Skin epidermis (tissue), 12 donors: ENCODE measurements around the gene AREG.

Experiments used
- H3K27ac ChIP-seq, 21 experiments: fragments of 200-600 bp; sonication (generic) in 11 of 21; one replicate each; pipeline ENCODE4 v1.5.0; 2020; ENCODE audit warnings: mild to moderate bottlenecking in 3 of 21, inconsistent platforms in 2 of 21, moderate library complexity in 2 of 21
- H3K4me3 ChIP-seq, 7 experiments: fragments of 200-600 bp; sonication (generic) in 2 of 7; one replicate each; pipeline ENCODE4 v1.5.0; 2020; ENCODE audit warnings: inconsistent platforms in 2 of 7, mild to moderate bottlenecking in 2 of 7, moderate library complexity in 1 of 7

Gene AREG

DNA sequence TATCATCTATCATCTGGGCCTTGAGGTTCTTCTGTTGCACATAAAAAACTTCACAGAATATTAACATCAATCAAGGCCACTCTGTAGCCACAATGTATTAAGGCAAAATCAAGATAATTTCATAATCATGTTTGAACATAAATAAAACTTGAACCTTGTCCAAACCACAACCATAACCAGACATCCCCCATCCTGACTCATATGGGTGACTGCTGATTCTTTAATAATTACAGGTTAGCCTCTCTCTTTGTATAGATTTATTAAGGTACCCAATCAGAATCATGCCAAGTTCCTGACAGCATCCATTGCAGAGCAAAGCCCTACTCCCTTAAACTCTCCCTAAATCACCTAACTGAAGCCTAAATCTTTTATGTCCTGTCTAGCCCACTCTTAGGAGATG is 16.7 kb upstream of the AREG start:
- Histone ChIP-seq H3K27ac (no peak overlapping the region), H3K4me3 (no peak overlapping the region)

DNA sequence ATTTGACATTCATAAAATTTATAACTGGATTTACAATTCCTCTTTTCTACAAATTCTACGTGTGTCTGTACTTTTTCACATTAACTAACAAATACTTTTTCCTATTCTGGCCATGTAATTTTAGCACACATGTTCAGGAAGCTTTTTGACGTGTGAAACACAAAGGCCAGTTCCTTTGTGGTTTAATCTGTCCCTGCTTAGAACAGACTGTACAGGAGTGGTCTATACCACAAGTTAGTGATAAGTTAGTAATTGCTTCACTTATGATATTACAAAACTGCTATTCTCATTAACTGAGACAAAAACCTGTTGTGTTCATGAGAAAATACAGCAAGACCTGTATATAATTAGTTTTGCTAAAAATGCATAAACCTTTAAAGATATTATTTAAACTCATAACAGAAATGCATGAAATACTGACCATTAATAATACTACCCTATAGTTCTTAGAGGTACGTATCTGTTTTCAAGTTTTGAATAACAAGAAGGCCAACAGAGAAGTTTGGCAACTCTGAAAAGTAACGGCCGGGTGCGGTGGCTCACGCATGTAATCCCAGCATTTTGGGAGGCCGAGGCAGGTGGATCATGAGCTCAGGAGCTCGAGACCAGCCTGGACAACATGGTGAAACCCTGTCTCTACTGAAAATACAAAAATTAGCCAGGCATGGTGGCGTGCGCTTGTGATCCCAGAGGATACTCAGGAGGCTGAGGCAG is 13.7 kb upstream of the AREG start:
- H3K4me3 ChIP-seq: no peak overlapping the region
- no peak overlapping the region for H3K27ac ChIP-seq

DNA sequence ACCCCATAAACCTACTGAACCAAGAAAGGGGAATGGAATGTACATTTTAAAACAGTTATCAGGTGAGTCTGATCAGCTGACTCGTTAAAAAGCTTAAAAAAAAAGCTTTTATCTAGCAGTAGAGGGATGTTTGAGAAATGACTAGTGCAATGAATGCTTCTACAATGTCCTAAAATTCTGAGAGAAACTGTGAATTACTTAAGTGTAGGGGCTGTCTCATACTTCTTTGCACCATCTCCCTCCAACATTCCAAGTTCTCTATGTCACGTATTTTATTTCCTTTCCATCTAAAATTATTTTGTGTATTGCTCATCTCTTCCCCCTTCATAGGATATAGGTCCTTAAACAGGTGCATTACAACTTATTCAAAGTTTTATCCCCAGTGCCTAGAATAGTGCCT is 11.9 kb upstream of the AREG start:
- no peak overlapping the region for H3K27ac ChIP-seq
- H3K4me3 ChIP-seq: no peak overlapping the region

- no peak overlapping the region for H3K4me3 ChIP-seq
- no peak overlapping the region for H3K27ac ChIP-seq
Observed at GRCh38 chr4:74433541-74434172, 11.3 kb upstream of the AREG start.

GRCh38 chr4:74435296-74435695 is 9.6 kb upstream of the AREG start:
- H3K4me3 ChIP-seq: no peak overlapping the region
- H3K27ac ChIP-seq: no peak overlapping the region

- H3K27ac ChIP-seq: no peak overlapping the region
Observed at GRCh38 chr4:74437866-74438265, 7.1 kb upstream of the AREG start.

GRCh38 chr4:74438661-74439060 is 6.3 kb upstream of the AREG start:
- no peak overlapping the region for H3K4me3 ChIP-seq
- no peak overlapping the region for H3K27ac ChIP-seq

More at GRCh38 chr4:74437866-74438265, 7.1 kb upstream of the AREG start:
- H3K4me3 ChIP-seq: no peak overlapping the region

GRCh38 chr4:74439952-74440351 is 5.0 kb upstream of the AREG start:
- Histone ChIP-seq H3K4me3 (no peak overlapping the region), H3K27ac (no peak overlapping the region)

DNA sequence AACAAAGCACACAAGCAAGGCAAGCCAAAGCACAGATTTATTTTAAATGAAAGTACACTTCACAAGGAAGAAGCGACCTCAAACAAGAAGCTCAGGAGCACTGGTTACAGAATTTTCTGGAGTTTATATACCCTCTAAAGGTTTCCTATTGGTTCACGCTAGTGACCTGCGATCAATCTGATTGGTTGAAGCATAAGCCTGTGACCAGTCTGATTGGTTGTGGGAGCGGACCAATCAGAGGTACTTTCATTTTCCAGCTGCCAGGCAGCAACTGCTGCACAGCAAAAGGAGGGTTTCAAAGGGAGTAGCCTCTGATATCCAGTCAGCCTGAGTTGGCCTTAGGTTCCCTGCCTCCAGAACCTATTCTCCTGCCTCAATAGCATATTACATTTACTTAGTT is 4.6 kb upstream of the AREG start:
- Histone ChIP-seq H3K27ac (no peak overlapping the region), H3K4me3 (no peak overlapping the region)

GRCh38 chr4:74441744-74442143 is 3.2 kb upstream of the AREG start:
- H3K27ac ChIP-seq: no peak overlapping the region
- no peak overlapping the region for H3K4me3 ChIP-seq

- H3K4me3 ChIP-seq: peak overlapping the region in 4 of 7 experiments; percentile 43 to 68 (median 60)
Observed at GRCh38 chr4:74446193-74446868, 1.4 kb downstream of the AREG start.

GRCh38 chr4:74446896-74447295 is 2.0 kb downstream of the AREG start:
- Histone ChIP-seq H3K27ac (no peak overlapping the region), H3K4me3 (peak overlapping the region in 2 of 7 experiments; percentile 9 to 59)

More at GRCh38 chr4:74446193-74446868, 1.4 kb downstream of the AREG start:
- H3K27ac ChIP-seq: no peak overlapping the region

- H3K27ac ChIP-seq: no peak overlapping the region
- H3K4me3 ChIP-seq: peak overlapping the region in 2 of 7 experiments; percentile 9 to 59
Observed at GRCh38 chr4:74447636-74448233, 2.8 kb downstream of the AREG start.

- Histone ChIP-seq H3K4me3 (no peak overlapping the region), H3K27ac (no peak overlapping the region)
Observed at GRCh38 chr4:74449571-74450297, 4.8 kb downstream of the AREG start.

- Histone ChIP-seq H3K27ac (no peak overlapping the region), H3K4me3 (no peak overlapping the region)
Observed at GRCh38 chr4:74450298-74450683, 5.4 kb downstream of the AREG start.

DNA sequence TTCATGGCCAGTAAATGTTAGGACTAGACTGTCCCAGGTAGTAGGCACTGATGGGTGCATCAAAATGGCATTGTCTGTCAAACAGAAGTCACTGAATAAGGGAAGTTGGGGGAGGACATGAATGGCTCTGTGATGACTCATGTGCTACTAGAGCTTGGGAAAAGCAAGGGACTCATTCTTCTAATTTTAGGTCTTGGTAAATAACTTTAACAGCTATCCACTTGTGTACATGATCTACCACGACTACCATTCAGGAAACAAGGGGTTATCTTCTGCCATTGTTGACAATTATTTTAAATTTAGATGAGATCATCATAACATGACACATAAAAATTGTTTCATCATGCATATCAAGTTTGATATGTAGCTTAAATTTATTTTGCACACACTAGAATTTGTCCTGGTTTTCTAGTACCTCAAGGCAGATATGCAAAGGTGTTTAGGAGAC is 6.3 kb downstream of the AREG start:
- no peak overlapping the region for H3K4me3 ChIP-seq
- H3K27ac ChIP-seq: no peak overlapping the region

- Histone ChIP-seq H3K27ac (no peak overlapping the region), H3K4me3 (no peak overlapping the region)
Observed at GRCh38 chr4:74453037-74453635, 8.2 kb downstream of the AREG start.

DNA sequence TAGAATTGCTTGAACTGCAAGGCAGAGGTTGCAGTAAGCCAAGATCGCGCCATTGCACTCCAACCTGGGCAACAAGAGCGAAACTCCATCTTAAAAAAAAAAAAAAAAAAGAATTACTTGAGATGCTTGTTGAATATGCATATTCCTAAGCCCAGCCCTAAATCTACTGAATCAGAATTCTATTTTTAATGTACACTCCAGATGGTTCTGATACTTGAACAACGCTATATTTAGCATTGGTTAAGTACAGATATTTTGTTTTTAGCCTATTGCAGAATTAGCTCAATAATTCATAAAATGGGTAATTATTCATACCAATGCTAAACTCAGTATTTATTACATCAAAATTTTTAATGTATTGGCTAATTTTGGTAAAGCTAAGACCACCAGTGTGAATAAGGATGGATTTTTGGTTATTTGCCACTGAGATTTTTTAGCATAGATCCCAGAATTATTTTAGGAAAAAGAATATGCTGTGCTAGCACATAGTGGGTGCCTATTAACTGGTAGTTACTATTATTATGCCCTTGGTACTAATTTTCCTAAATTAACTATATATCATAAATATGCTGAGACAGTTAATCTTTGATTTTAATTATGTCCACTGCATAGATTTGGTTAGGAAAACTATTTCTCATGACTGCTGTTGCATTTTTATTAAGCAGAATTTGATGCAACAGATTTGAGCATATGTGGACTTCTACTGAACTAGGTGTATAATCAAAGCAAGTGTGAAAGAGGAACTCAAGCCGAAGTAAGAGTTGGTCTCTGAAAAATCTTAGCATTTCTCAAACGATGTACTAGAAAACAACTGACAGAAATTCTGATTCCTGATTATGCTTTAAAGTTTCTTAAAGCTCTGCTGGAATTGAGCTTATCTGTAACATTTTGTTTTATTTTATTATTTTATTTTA is 9.2 kb downstream of the AREG start:
- Histone ChIP-seq H3K4me3 (no peak overlapping the region), H3K27ac (no peak overlapping the region)
